Measurements from ENCODE around the gene ARHGEF26.

The ARHGEF26 gene

GRCh38 chr3:154217671-154218070 is 96.5 kb downstream of the ARHGEF26 start:
- no peak for DNase-seq

- no peak for DNase-seq
Observed at GRCh38 chr3:154218728-154219127, 97.5 kb downstream of the ARHGEF26 start.

DNA sequence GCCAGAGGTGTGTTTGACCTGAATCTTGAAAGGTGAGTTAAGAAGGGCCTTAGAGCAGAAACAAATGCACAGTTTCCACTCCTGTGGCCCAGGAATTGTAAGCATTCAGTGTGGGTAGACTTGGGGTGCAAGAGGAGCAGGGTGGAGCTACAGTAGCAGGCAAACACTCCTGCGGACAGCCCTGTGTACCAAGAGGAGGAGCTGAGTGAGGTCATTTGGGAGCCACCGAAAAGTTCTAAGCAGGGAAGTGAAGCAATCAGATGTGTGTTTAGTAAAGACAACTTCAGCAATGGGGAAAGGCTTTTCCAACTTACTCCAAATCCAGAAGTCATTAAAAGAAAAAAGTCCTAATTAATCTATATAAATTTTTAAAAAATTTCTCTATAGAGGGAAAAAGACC is 99.3 kb downstream of the ARHGEF26 start:
- DNase-seq, result no peak

GRCh38 chr3:154223519-154223918 is 102.3 kb downstream of the ARHGEF26 start:
- DNase-seq, result no peak

DNA sequence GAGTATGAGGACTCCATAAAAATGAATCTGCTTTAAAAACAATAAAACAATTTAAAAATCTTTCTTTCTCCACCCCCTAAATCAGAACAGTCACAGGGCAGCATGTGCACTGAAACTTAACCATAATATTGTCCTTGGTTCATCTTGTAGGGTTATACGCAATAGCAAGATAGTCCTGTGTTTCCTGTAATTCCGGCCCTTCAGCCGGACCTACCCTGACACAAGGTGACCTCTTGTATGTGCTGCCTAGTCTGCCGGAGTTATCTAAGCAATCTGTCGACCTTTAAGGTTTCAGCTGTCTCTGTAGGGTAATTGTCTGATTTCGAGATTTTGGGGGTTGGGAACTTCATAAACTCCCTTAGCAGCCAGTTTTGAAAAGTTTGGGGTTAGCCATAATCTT is 103.2 kb downstream of the ARHGEF26 start:
- no peak for DNase-seq

GRCh38 chr3:154224866-154225265 is 103.7 kb downstream of the ARHGEF26 start:
- no peak for DNase-seq

GRCh38 chr3:154225536-154225935 is 104.3 kb downstream of the ARHGEF26 start:
- DNase-seq, result no peak

GRCh38 chr3:154227531-154227930 is 106.3 kb downstream of the ARHGEF26 start:
- no peak for DNase-seq

DNA sequence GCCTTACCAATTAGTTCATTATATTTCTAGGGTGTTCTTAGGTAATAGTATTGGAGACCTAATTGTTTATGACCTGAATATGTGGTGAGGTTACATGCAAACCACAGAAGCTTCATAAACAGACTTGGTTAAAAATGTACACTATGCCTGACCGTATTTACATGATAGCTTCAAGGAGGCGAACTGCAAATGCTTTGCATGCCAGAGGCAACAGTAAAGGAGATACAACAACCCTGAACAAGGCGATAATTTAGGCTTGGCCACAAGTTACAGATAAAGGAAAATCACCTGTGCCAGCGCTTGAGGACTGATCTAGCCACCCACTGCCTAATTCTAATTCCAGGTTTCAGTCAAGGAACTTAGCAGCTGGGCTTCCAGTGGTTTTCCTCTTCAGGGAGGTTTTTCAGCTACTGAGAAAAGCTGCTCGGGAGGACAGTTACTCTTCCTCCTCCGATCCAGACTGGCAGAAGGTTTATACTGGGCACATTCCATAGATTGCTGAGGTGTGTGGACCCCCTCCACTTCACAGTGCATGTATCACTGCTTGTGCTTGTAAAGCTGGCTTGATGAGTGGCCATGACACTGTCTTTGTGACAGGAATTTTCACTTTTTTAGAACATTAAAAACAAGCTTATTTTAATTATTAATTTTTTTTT is 107.5 kb downstream of the ARHGEF26 start:
- peak; percentile 93 for DNase-seq

GRCh38 chr3:154229217-154229590 is 108.0 kb downstream of the ARHGEF26 start:
- no peak for DNase-seq

GRCh38 chr3:154235330-154235729 is 114.1 kb downstream of the ARHGEF26 start:
- DNase-seq, result no peak

DNA sequence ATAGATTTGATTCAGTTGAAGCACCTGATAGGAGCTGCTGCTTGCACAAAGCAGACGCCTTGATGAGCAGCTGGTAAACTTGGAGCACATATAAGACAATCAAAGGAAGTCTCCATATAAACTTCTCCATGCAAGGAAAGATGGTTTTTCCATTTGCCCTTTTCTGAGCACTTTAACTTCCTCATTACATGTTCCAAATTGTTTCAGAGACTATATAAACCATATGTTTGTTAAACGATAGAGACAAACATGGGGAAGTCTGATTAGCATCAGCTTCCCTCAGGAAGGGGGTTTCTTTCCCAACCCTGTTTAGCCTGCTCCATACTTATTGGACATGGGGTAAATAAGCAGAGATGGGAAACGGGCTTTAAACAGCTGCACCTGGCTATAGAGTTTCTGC is 115.1 kb downstream of the ARHGEF26 start:
- DNase-seq, result no peak

DNA sequence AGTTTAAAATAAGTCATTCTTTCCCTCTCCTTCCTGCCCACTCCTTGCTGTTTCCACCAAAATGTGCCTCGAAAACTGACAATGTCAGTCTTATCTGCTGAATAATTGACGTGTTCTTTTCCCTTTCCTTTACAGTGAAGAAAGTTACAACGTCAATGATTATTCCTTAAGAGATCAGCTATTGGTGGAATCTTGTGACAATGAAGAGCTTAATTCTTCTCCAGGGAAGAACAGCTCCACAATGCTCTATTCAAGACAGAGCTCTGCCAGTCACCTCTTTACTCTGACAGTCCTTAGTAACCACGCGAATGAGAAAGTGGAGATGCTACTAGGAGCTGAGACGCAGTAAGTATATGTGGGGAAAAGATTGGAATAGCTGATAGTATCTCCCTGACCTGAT is 119.0 kb downstream of the ARHGEF26 start:
- no peak for DNase-seq

DNA sequence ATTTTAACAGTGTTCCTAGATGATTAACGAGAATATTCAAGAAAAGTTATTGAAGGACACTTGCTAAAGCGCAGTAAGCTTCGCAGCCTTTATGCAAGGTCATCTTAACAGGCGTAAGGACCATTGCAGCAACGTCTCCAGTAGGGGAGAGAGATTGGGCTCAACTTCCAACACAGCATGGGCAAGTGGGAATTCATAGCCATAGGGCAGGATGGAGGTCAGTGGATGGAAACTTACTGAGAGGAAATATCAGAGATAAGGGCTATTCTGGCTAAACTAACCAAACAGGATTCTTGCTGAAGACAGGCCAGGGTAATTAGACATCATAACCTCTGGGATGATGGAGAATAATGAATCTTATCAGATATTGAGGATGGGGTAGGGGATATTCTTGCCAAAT is 120.3 kb downstream of the ARHGEF26 start:
- no peak for DNase-seq

DNA sequence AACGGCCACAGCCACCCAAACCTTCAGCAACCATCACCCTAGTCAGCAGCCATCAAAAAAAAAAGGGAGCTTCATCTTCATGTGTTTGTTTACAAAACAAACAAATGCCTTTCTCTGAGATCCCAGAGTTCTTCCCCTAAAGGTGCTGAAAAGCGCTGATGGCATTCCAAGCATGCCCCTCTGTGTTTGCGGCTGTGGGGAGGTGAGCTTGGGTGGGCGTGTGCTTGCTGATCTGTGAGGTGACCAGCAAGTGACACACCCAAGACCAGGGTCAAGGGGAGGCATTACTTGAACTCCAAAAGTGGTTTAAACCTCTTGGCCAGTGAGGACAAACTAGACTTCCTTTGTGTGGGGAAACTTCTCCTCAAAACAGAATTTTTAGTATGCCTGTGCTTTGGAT is 121.6 kb downstream of the ARHGEF26 start:
- DNase-seq, result no peak

- DNase-seq, result no peak
Observed at GRCh38 chr3:154243353-154243752, 122.2 kb downstream of the ARHGEF26 start.

- no peak for DNase-seq
Observed at GRCh38 chr3:154244644-154245043, 123.5 kb downstream of the ARHGEF26 start.

DNA sequence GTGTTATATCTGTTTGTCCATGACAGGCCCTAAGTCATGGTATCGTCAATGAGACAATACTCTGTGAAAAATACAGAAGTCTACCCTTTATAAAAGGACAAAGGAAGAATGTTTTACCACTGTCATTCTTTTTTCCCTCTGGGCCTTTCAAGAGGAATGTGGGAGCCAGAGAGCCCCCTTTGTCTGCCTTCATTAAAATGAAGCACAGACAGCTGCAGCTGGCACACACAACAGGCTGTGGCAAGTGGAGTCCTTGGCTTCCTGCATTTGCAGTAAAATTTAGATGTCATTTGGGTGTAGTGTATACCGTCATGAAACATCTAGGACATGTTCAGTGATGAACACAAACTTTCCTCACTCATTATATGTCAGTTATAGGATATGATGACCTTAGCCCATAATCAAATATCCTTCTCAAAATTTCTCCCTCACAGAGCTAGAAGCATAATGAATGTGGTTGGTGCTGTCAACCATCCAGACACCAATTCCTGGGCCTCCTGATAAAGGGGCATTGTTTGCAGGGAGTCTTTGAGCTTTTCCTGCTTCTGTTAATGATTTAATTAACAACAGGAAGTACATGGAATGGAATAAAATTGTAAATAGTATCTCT is 126.7 kb downstream of the ARHGEF26 start:
- peak in 1 of 2 experiments; percentile 44 for DNase-seq

DNA sequence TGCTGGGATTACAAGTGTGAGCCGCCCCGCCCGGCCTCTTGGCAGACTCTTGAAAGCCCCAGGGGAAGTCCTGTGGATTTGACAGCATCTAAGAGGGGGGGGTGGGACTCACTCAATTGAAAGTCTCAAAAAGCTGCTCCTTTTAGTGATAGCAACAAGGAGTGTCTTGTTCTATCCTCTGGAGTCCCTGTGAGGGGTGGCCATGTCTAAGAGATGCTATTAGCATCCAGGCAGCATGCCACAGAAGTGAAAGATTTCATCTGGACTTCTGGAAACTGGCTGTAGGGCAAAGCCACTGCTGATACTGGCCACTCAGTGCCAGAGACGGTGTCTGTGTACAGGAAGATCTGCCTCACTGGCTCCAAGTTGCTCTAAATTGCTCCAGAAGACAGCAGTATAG is 129.1 kb downstream of the ARHGEF26 start:
- DNase-seq, result no peak

GRCh38 chr3:154251610-154252009 is 130.4 kb downstream of the ARHGEF26 start:
- DNase-seq, result no peak

DNA sequence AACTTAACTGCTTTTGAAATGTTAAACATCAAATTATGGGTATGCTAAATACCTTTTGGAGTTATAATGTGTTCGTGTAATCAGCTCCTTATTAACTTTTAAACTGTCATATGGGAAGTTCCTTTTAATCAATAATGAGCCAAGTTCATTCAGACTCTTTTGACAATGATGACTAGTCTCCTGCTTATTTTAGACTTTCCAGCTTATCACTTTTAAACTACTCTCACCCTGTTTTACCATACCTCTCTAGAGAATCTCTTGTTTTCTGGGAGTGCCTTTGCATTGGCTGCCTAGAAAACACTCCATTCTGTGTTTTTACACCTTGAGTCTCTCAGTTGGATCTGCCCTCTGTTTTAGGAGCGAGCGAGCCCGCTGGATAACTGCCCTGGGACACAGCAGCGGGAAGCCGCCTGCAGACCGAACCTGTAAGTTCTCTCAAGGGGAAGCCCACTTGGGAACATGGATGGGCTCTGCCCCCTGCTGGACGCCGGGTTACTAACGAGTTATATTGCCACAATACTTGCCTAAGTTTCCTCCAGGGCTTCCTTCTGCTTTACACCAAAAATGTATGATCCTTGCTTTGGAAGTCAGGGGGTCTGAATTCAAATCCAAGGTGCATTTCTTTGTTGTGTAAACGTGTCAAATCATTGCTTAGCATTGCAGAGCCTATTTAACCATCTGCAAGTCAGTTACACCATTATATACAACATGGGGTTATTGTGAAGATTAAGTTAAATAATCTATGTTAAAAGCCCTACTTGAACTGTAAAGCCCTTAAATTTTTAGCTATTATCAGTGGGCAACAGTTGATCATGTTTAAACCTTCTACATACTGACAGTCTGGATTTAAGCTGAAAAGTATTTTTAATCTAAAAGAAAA is 131.8 kb downstream of the ARHGEF26 start:
- peak; percentile 77 to 97 for DNase-seq

- DNase-seq, result no peak
Observed at GRCh38 chr3:154254527-154254926, 133.3 kb downstream of the ARHGEF26 start.

GRCh38 chr3:154273381-154273780 is 152.2 kb downstream of the ARHGEF26 start:
- DNase-seq, result no peak

GRCh38 chr3:154274348-154274747 is 153.2 kb downstream of the ARHGEF26 start:
- DNase-seq, result no peak

Measured in NCI-H526 (cell line).